Dermis microvascular lymphatic vessel endothelial cell (primary cell): ENCODE data around the gene SLC9A8. TPM values are rescaled to one million over a fixed set of nuclear protein-coding genes. Genes with fewer than 3 reads are reported as not detected.
A peak's percentile ranks its signal among the peaks of the same experiment; 100 is the strongest.

Source experiments
- DNase-seq, 2 donors: peaks; one replicate each; pipeline versions ENCODE4 v3.0.0 to v3.0.0-alpha.2; 2010; ENCODE audit warnings: low read depth in 2 of 2
- total RNA-seq: library from RNA; depleted of rRNA; stranded (reverse); fragments of >200 nt; gene quantifications from 2 replicates; pipeline ENCODE4 v1.2.1, GENCODE V29; 2014

SLC9A8 gene
- total RNA-seq, 1 donor from 2014 or later = 5.0 TPM

- DNase-seq = peak; percentile 94 to 96
Measured at GRCh38 chr20:49915380-49916145, 102.9 kb downstream of the SLC9A8 start, which contains the start of gene SPATA2. SPATA2 (minus strand) TSS chr20:49915529; CDS start chr20:49908490, 7,039 bp downstream.

- peak in 1 of 2 donors; percentile 62 for DNase-seq
Measured at GRCh38 chr20:49916146-49917002, 103.7 kb downstream of the SLC9A8 start.

GRCh38 chr20:49918446-49918845 lies 105.8 kb downstream of the SLC9A8 start:
- DNase-seq = no peak

GRCh38 chr20:49919009-49919408 lies 106.4 kb downstream of the SLC9A8 start:
- no peak for DNase-seq

GRCh38 chr20:49919461-49919860 lies 106.8 kb downstream of the SLC9A8 start:
- DNase-seq = no peak

- DNase-seq = no peak
Measured at GRCh38 chr20:49924247-49924646, 111.6 kb downstream of the SLC9A8 start.

- no peak for DNase-seq
Measured at GRCh38 chr20:49925901-49926454, 113.3 kb downstream of the SLC9A8 start.

GRCh38 chr20:49928411-49929141 lies 115.9 kb downstream of the SLC9A8 start:
- DNase-seq = peak in 1 of 2 donors; percentile 80

- no peak for DNase-seq
Measured at GRCh38 chr20:49929142-49929494, 116.5 kb downstream of the SLC9A8 start.

GRCh38 chr20:49935746-49936152 lies 123.1 kb downstream of the SLC9A8 start:
- DNase-seq = no peak

GRCh38 chr20:49936153-49937026 lies 123.8 kb downstream of the SLC9A8 start, which contains the start of gene RNF114:
RNF114 (plus strand) TSS chr20:49936397; CDS start chr20:49936413, 16 bp downstream.
- peak; percentile 78 to 88 for DNase-seq

- no peak for DNase-seq
Measured at GRCh38 chr20:49937027-49937929, 124.7 kb downstream of the SLC9A8 start.

GRCh38 chr20:49938173-49939163 lies 125.8 kb downstream of the SLC9A8 start:
- peak in 1 of 2 donors; percentile 52 for DNase-seq

GRCh38 chr20:49941456-49941855 lies 128.8 kb downstream of the SLC9A8 start:
- no peak for DNase-seq
